H1 (cell line): ENCODE results near the gene PPP1R18. TPM values are rescaled to one million over a fixed set of nuclear protein-coding genes. Genes with fewer than 3 reads are reported as not detected.

Experiments used
- BRCA1 ChIP-seq: IDR thresholded peaks from 2 replicates; pipeline ENCODE4 v1.6.1; 2012; ENCODE audit warnings: low read depth, low read length, improper control_type of control experiment
- GABPA ChIP-seq: IDR thresholded peaks from 2 replicates; pipeline ENCODE4 v1.6.1; 2011; ENCODE audit warnings: mild to moderate bottlenecking, low read length, moderate library complexity, borderline replicate concordance; ENCODE audit not compliant: insufficient read depth
- JUND ChIP-seq: IDR thresholded peaks from 2 replicates; pipeline ENCODE4 v1.6.1; 2011; ENCODE audit warnings: mild to moderate bottlenecking, improper control_type of control experiment, low read length
- SP1 ChIP-seq: IDR thresholded peaks from 2 replicates; pipeline ENCODE4 v1.6.1; 2011; ENCODE audit warnings: low read depth, low read length
- SP4 ChIP-seq: IDR thresholded peaks from 2 replicates; pipeline ENCODE4 v1.6.1; 2012; ENCODE audit warnings: low read length, inconsistent platforms
- polyA plus RNA-seq, 7 experiments: library from polyadenylated mRNA; depleted of rRNA in 3 of 7; stranded (reverse) in 5 of 7; unstranded in 2 of 7; fragments of >200 nt in 5 of 7; fragments of 200-250 nt in 2 of 7; gene quantifications; 1 replicate in 5 of 7; 2 replicates in 1 of 7; 4 replicates in 1 of 7; pipeline versions ENCODE4 v1.2.1 to v1.2.3, GENCODE V29; 2011 to 2013; ENCODE audit warnings: missing spikeins in 2 of 7, mixed read lengths in 2 of 7
- total RNA-seq: library from RNA; stranded (reverse); fragmentation: NEBNext Ultra II Directional; extraction: Animal tissue kit (Norgen Biotek cat#: 25700); gene quantifications from 2 replicates; pipeline ENCODE4 v1.2.1, GENCODE V29; 2021
- TF ChIP-seq, protein P1 (sequence below): IDR thresholded peaks from 2 replicates; pipeline ENCODE4 v1.6.1; 2012; ENCODE audit warnings: low read length, inconsistent platforms

The PPP1R18 gene
- total and polyA plus RNA-seq, 2 of the 8 experiments (the other 6 are each of a cell fraction or from before 2014, with no cell fraction given), result 25.1 to 29.1 TPM

DNA sequence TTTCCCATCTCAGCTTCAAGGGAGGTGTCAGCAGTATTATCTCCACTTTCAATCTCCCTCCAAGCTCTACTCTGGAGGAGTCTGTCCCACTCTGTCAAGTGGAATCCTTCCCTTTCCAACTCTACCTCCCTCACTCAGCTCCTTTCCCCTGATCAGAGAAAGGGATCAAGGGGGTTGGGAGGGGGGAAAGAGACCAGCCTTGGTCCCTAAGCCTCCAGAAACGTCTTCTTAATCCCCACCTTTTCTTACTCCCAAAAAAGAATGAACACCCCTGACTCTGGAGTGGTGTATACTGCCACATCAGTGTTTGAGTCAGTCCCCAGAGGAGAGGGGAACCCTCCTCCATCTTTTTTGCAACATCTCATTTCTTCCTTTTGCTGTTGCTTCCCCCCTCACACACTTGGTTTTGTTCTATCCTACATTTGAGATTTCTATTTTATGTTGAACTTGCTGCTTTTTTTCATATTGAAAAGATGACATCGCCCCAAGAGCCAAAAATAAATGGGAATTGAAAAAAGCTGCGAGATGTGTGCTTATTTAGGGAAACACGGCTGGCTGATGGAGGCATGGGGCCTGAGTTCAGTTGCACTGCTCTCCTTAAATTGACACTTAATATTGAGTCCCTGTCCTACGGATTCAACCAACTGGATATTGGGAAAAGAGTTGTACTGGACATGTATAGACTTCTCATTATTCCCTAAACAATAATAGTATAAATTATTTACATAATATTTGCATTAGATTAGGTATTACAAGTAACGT lies 38.6 kb upstream of the PPP1R18 start (continued):
- TF ChIP-seq BRCA1, result no peak
- peak; percentile 51; the same call in 1 of the 2 replicates for TF ChIP-seq SP1
- TF ChIP-seq, protein P1, sequence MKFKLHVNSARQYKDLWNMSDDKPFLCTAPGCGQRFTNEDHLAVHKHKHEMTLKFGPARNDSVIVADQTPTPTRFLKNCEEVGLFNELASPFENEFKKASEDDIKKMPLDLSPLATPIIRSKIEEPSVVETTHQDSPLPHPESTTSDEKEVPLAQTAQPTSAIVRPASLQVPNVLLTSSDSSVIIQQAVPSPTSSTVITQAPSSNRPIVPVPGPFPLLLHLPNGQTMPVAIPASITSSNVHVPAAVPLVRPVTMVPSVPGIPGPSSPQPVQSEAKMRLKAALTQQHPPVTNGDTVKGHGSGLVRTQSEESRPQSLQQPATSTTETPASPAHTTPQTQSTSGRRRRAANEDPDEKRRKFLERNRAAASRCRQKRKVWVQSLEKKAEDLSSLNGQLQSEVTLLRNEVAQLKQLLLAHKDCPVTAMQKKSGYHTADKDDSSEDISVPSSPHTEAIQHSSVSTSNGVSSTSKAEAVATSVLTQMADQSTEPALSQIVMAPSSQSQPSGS, result peak; percentile 44; the same call in 1 of the 2 replicates
- TF ChIP-seq JUND, result no peak
- no peak for TF ChIP-seq SP4
- TF ChIP-seq GABPA, result no peak
